IPS-11a (cell line): Measurements from ENCODE around the gene GSTT2B.
"Not testable (repeated sequence)": the region's sequence is repeated elsewhere in the genome, so short reads cannot be mapped to it uniquely, and the experiment has no call there.

Experiments
- H3K4me3 ChIP-seq: one replicate; pipeline ENCODE4 v1.5.1; 2013; ENCODE audit warnings: low read depth, low read length, control low read depth

GSTT2B gene

GRCh38 chr22:23947391-23947790 lies 13.6 kb downstream of the GSTT2B start:
- not testable (repeated sequence) for H3K4me3 ChIP-seq

DNA sequence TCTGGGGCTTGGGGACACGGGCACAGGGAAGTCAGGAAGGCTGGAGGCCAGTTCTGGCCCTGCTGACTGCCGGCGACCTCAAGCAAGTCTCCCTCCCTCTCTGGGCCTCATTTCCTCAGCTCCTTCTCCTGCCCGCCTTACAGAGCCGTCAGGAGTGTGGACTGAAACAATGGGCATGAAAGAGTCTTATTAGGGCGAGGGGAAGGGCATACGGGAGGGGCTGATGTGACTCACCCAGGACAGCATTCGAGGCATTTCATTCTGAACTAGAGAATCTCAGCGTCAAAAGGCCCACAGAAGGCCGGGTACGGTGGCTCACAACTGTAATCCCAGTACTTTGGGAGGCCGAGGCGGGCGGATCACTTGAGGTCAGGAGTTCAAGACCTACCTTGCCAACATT lies 20.8 kb downstream of the GSTT2B start:
- H3K4me3 ChIP-seq, result not testable (repeated sequence)

GRCh38 chr22:23939017-23939357 lies 22.0 kb downstream of the GSTT2B start:
- no peak overlapping the region for H3K4me3 ChIP-seq

DNA sequence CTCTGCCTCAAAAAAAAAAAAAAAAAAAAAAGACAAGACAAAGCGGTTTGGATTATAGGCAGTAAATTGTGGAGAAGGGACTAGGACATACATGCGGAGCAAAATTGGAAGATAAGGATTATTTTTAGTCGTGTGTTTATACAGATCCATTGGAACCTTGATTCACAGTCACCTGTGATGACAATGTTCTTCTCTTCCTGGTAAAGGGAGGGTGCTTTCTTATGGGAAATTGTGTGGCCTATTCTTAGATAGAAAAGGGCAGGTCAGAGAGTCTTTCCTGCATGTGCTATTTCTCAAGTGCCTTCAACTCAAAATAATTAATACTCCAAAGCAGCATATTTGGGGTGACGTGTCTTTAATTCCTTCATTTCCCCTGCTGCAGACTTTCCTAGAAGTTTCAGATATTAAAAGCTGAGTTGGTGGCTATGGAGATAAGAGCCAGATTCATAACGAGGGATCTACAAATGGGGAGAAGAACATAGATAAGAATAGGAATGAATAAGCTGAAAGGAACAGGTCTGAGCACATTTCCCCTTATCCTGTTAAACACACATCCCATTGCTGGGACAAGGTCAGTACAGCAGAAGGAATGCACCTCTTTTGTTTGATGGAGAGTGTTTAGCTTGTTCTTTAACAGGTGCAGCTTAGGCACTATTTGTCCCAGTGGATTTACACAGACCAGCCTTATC lies 22.5 kb downstream of the GSTT2B start:
- H3K4me3 ChIP-seq, result no peak overlapping the region

- H3K4me3 ChIP-seq, result no peak overlapping the region
Measured at GRCh38 chr22:23926561-23926960, 34.4 kb downstream of the GSTT2B start.

DNA sequence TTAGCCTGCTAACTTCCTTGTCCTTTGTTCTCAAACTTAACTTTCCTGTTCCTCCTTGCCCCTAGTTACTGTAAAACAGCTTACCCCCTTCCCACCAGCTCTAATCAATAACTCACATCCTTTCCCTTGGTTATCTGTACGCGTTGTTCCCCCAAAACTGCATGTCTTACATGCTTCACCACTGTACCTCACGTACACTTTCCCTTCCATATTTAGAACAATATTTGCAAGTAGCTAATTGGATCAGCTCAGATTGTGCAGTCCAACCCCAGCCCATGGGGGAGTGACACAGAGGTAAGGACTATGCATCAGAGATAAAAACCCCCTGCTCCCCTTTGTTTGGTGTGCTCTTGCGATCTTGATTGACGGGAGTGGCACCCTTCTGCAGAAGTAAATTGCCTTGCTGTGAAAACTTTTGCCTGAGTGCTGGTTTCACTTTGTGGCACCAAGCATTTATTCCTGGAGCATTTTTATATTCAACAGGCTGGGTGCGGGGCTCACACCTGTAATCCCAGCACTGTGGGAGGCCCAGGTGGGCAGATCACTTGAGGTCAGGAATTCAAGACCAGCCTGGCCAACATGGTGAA lies 35.9 kb downstream of the GSTT2B start:
- H3K4me3 ChIP-seq, result no peak overlapping the region

GRCh38 chr22:23922921-23923320 lies 38.1 kb downstream of the GSTT2B start:
- H3K4me3 ChIP-seq, result no peak overlapping the region

GRCh38 chr22:23921586-23922201 lies 39.3 kb downstream of the GSTT2B start:
- not testable (repeated sequence) for H3K4me3 ChIP-seq

GRCh38 chr22:23920267-23920611 lies 40.8 kb downstream of the GSTT2B start:
- not testable (repeated sequence) for H3K4me3 ChIP-seq

DNA sequence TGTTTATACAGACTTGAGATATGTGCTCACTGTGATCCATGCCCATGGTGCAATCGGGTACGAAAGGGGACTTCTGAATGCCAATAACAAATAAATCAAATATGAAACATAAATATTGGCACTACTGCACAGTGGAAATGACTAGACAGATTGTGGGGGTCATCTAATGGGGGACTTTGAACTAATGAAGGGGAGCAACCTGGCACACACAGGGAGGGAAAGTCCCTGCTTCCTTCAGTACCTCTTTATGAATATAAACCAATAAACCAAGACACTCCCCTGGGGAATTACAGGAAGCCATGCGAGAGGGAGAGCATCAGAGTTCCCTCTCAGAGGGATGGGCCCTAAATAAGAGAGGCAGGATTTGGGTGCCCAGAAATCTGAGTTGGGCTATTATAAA lies 45.7 kb downstream of the GSTT2B start:
- no peak overlapping the region for H3K4me3 ChIP-seq

DNA sequence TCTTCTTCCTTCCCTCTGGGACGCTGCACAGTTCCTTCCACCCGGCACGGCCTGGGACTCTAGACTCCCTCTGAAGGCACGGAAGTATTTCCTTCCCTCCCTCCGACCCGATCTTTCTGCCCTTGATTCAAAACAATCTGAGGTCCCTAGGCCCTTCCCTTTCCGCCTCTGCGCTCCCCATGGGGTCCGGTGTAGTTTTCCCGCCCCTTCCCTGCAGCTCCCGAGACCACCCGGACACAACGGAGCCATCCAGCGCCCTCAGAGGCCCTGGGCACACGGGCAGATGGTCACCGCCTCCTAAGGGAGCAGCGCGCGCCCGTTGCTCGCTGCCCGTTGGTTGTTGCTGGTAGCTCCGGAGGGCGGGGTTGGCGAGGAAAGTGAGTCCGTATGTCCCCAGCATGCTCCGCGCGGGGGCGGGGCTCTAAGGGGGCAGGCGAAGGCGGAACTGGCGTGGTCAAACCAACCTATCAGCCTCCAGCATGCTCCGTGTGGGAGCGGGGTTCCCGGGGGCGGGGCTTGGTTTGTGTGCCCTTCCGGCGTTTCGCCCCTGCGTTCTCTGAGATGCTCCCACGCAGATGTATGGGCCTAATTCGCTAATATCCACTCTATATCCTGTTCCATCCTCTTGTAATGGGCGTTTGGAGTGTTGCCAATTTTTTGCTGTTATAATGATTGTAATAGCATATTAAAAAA lies 47.2 kb downstream of the GSTT2B start:
- H3K4me3 ChIP-seq, result peak overlapping the region; percentile 24

DNA sequence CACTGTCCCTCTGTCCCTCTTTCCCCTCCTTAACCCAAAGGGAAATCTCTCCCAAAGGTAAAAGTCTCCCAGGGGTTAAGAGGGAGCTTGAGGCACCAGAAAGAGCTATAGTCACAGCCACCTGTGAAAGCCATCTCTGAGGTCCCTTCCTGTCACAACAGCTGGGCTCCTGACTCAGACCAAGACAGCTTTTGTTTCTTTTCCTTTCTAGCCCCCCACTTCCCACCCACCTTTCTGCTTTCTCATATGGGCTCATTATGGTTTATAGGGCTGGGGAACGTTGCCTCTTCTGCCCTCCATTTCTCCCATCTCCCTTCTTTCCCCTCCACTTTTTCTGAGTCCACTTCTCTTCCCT lies 47.7 kb downstream of the GSTT2B start:
- peak overlapping the region; percentile 24 for H3K4me3 ChIP-seq

DNA sequence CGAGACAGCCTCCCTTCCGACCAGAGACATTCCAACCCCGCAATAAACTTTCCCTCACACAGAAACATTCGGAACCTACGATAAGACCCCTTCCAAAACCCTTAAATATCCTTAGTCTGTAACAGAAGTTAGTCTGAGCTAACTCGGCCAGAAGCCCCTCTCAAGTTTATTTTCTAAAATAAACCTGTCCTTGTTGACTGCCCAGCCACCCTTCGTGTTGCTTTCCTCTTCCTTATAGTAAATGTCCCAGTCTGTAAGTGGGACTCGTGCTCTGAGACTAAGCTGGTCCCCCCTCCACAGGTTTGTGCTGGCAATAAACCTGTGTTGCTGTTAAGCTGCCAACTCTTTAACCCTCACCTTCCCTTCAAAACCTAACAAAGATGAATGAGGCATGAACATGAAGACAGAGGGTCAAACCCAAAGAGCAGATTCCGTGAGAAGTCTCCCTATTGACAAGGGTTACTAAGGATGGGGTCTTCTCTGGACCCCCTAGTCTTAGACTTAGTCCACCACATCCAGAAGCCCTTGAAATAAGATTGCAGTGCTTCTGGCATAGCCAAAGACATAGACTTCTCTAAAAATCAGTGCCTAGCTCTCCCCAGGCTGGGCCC lies 48.6 kb downstream of the GSTT2B start:
- H3K4me3 ChIP-seq, result no peak overlapping the region

- H3K4me3 ChIP-seq, result no peak overlapping the region
Measured at GRCh38 chr22:23911318-23911980, 49.5 kb downstream of the GSTT2B start.

- H3K4me3 ChIP-seq, result no peak overlapping the region
Measured at GRCh38 chr22:23910496-23911190, 50.4 kb downstream of the GSTT2B start.

GRCh38 chr22:23909296-23909898 lies 51.6 kb downstream of the GSTT2B start:
- H3K4me3 ChIP-seq, result no peak overlapping the region

GRCh38 chr22:23908587-23909205 lies 52.3 kb downstream of the GSTT2B start:
- H3K4me3 ChIP-seq, result no peak overlapping the region

GRCh38 chr22:23907423-23907822 lies 53.6 kb downstream of the GSTT2B start:
- H3K4me3 ChIP-seq, result not testable (repeated sequence)
